Measurements from ENCODE around the gene ASTL. TPM values are rescaled to one million over a fixed set of nuclear protein-coding genes. Genes with fewer than 3 reads are reported as not detected.
"Not testable (repeated sequence)": the region's sequence is repeated elsewhere in the genome, so short reads cannot be mapped to it uniquely, and the experiment has no call there.

The ASTL gene
- polyA plus RNA-seq, 10 donors = 0.11 to 0.23 (median 0.18) TPM; not detected in 5

DNA sequence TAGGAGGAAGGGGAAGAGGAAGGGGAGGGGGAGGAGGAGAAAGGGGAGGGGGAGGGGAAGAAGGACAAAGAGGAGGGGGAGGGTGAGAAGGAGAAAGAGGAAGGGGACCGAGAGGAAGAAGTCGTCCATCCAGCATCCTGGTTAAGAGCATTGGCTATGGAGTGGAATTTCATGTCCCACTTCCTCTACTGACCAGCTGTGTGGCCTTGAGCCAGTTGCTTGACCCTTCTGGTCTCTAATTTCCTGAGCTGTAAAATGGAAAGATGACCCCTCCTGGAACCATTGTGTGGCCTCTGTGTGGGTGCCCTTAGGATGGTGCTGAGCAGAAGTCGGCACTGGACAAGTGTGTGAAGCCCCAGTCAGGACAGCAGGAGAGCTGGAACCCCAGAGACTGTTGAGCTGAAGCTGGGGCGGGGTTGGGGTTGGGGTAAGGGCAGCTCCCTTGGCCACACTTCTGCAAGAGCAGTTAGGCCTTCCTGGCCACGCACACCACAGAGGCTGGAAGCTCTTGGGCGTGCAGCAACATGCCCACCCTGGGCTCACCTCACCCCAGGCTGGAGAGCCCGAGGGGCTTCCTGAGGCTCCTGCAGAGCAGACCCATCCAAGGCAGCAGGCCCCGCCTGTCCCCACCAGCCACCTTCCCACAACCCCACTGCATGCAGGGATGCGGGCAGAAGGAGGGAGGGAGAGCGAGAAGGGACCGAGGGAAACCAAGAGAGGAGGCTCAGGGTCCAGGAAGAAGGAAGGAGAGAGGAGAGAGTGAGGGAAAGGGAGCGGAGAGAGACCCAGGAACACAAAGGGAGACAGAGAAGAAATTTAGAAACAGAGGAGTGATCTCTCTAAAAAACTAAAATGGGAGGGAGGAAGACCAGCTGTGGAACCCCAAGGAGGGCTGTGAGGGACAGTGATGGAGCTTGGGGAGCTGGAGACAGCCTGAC is 38.2 kb downstream of the ASTL start:
- DNase-seq = no peak

- no peak for DNase-seq
These were observed 39.3 kb downstream of the ASTL start for GRCh38 chr2:96098900-96099590.

DNA sequence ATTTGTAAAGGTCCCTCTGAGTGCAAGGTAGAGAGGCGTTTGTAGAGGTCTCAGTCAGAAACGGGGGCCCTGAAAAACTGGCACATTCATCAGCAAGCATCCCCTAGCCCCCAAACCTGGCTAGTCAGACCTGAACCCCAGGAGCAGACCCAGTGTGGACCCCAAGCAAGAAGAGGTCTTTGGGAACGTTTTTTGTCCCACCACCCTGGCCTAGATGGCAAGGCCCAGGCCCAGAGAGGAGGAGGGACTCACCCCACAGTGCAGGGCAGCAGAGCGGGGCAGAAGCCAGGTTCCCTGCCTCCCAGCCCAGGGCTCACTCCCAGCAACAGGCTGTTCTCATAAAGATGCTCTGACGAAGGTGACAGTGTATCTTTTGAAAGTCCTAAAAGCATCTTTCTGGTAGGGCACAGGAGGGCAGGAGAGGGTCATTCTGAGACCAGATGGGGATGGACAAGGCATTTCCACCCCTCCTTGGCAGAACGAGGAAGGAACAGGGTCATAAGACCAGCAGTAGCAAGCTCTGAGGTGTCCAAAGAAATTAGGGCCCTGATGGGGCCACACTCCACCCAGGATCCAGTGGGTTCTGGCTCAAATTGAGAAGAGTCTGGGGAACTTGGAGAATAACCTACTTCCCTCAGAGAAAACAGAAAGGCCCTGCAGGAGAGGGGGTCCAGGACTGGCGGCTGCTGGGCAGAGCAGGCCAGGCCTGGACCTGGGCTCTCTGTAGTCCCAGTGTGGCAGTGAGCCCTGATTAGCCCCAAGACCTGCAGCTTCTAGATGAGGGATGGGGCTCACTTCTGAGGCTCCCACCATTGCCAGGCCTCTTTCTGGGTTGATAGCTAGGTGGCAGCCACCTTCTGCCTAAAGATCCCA is 40.1 kb downstream of the ASTL start:
- DNase-seq = no peak

DNA sequence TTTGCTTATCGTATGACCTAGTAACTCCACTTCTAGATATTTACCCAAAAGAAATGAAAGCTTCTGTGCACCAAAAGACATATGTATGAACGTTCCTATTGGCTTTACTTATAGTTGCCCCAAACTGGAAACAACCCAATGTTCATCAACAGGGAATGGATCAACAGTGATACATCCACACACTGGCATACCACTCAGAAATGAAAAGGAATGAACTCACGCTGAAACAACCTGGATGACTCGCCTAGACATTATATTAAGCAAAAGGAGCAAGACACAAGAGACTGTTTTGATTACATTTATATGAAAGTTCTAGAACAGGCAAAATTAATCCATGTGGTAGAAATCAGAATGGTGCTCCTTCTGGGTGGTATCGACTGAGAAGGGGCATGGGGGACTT is 40.9 kb downstream of the ASTL start:
- no peak for DNase-seq

GRCh38 chr2:96095116-96095636 is 43.1 kb downstream of the ASTL start:
- DNase-seq = no peak

GRCh38 chr2:96093528-96093927 is 44.8 kb downstream of the ASTL start:
- DNase-seq = no peak

GRCh38 chr2:96092951-96093350 is 45.4 kb downstream of the ASTL start:
- no peak for DNase-seq

GRCh38 chr2:96092573-96092877 is 45.8 kb downstream of the ASTL start:
- DNase-seq = no peak

DNA sequence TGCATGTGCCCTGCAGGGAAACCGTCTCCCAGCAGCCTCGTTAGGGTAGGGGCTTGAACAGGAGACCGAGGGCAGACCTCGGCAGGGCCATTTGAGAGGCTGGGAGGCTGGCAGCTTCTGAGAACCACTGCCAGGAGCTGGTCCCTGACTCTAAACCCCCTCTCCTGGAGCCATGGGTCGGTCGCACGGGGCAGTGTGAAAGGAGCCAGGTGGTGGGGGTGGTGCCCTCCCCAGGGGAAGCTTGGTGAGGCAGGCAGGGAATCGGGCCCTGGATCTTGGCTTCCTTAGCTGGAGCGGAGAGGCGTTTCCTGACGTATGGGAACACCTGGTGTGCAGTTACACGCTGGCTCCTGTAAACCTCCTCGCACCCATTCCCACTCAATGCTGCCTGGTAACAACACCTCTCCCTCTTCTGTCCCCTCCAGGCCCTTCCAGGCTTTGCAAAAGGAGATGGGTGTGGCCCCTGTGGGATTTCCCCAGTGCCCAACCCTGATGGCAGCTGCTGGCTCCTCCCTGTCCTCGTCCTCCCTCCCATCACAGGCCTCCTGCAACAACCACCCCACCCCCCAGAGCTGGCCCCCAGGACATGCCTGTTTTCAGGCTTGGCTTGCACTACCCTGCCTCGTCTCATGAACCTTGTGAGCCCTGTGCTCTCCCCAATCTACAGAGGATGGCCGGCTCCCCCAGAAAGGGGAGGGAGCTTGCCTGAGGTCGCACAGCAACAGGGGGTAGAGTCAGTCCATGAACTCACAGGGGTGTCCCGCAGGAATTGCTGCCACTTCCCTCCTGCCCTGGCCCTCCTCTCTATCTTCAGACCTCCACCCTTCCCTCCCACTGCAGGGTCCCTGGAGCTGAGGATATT is 46.4 kb downstream of the ASTL start:
- DNase-seq = no peak

DNA sequence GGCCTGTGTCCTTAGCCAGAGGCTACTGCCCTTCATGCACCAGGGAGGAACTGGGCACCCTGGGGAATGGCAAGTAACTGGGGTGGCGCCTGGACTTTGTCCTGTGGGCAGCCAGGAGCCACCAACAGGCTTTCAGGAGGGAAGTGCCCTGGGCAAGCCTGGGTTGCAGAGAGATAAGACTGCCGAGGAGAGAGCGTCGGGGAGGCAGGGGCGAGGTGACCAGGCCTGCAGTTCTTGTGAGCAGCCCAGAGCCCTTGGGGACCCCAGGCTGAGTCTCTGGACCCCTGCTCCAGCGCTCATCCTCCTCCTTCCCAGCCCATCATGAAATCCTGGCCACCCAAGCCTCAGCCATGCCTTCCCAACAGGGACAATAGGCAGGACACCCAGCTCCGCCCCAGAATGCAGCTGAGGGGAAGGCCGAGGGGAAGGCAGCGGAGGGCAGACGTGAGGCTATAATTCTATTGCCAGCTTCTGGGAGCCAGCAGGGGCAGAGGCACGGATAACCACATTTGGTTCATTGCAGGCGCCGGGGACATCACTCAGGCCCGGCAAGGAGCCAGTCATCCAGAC is 47.1 kb downstream of the ASTL start:
- no peak for DNase-seq

DNA sequence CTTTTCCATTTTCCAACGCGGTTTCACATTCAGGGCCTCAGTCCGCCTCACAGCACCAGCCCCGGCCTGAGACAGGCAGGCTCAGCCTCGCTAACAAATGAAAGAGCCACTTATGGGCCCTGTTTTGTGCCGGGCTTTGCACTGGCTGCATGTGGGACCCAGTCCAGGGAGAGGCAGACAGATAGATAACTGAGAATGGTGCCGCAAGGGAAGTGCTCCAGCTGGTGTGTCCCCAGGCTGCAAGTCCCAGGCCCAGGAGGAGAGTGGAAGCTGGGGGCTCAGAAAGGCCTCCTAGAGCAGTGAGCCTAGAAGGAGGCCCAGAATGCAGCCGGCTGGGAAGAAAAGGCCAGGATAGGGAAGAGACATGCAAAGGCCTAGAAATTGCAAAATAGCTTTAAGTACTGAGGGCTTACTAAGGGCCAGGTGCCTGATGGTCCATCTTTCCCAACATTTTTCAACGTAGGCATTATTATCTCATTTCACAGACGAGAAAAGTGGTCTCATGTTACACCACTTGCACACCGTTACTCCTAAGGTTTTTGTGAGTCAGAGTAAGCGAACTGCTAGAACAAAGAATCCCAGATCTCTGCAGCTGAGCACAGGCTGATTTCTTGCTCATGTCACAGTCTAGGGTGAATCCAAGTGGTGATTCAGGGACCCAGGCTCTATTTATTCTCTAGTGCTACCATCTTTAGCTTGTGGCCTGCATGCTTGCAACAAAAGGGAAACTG is 47.9 kb downstream of the ASTL start:
- no peak for DNase-seq

GRCh38 chr2:96089356-96090195 is 48.7 kb downstream of the ASTL start:
- no peak for DNase-seq

DNA sequence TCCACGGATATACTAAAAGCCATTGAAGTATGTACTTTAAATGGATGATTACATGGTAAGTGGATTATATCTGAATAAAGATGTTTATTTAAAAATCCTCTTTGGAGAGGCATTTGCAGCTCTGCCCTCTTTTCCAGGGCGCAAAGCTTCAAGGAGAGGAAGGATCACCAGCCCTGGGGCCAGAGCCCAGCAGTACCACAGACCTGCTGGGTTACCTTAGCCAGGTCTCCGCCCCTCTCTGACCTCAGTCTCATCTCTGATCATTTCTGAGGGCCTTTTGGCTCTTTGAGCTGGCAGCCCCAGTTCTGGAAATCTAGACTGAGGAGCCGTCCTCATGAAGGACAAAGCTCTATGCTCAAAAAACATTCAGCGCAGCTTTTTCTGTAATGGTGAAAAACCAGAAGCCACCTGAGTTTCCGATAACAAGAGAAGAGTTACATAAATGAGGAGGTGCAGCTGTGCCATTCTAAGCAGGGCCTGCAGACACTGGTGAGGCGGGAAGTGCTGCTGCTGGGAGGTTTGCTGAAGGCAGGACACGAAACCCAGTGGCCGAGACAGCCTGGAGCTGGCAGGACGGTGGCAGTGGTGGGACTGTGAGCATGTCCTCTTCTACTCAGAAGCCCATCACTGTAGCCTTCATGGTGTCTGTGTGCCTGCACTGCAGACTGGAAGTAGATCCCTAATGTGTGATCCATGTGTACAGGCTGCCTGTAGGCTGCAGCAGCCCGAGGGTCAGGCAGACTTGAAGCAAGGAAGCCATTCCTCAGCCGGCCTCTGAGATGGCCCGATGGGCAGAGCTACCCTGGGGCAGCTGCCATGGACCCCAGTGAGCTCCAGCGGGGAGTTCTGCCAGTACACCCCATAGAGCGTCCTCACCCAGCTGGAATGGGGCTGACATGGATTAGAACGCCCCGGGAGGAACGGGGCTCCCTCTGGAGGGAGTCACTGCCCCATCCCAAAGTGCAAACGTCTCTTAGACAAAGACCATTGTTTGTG is 49.7 kb downstream of the ASTL start:
- no peak for DNase-seq

- DNase-seq = no peak
These were observed 51.2 kb downstream of the ASTL start for GRCh38 chr2:96087130-96087529.

- DNase-seq = no peak
These were observed 52.6 kb downstream of the ASTL start for GRCh38 chr2:96085541-96086355.

- DNase-seq = not testable (repeated sequence)
These were observed 53.3 kb downstream of the ASTL start for GRCh38 chr2:96084858-96085518.

Data from muscle of back (tissue), 11 donors.